ENCODE data around the gene SATB2. TPM values are rescaled to one million over a fixed set of nuclear protein-coding genes. Genes with fewer than 3 reads are reported as not detected.

SATB2 gene
- total RNA-seq, 4 donors from 2014 or later: 2.2 to 6.6 (median 5.0) TPM

GRCh38 chr2:199460846-199461710 lies 3.3 kb upstream of the SATB2 start:
- no peak overlapping the region for H3K27ac ChIP-seq (replicated peaks in 1 of 4)
- intact Hi-C loops (cut with DNase I): loop anchor here (10.0 kb wide), 1 partner anchor 1676 kb away; the partner anchor contains the start of gene BOLL
- H3K36me3 ChIP-seq: no peaks in the 10 kb centered on the region
- peaks cover 11 to 84% (median 78%) of the 10 kb centered on the region in 4 donors for H3K27me3 ChIP-seq
- no peak for DNase-seq (ENCODE audit: extremely low spot score)
- no peaks in the 10 kb centered on the region for H3K9me3 ChIP-seq
- 20% methylated on average over 13 of the region's 13 CpGs for WGBS
- peaks cover 50 to 70% (median 62%) of the 10 kb centered on the region in 4 donors for H3K4me1 ChIP-seq
- H3K4me3 ChIP-seq: no peak overlapping the region
- no peak for TF ChIP-seq POLR2A (IDR thresholded peaks at IDR 0.05; ENCODE audit: low read depth)
- no peak for TF ChIP-seq EP300 (IDR thresholded peaks at IDR 0.05)
- TF ChIP-seq POLR2AphosphoS5 (IDR thresholded peaks at IDR 0.05): no peak

GRCh38 chr2:199460101-199460671 lies 2.4 kb upstream of the SATB2 start:
- TF ChIP-seq EP300 (IDR thresholded peaks at IDR 0.05): no peak
- peak overlapping the region; percentile 74 to 87 (median 83) for H3K4me3 ChIP-seq
- DNase-seq (ENCODE audit: extremely low spot score): no peak

GRCh38 chr2:199459286-199460100 lies 1.8 kb upstream of the SATB2 start:
- Histone ChIP-seq H3K36me3 (no peaks in the 10 kb centered on the region), H3K4me3 (peak overlapping the region; percentile 74 to 87 (median 83)), H3K4me1 (peaks cover 56 to 73% (median 65%) of the 10 kb centered on the region in 4 donors), H3K9me3 (no peaks in the 10 kb centered on the region), H3K27me3 (peaks cover 8 to 84% (median 76%) of the 10 kb centered on the region in 4 donors), H3K27ac (replicated peaks in 1 of 4) (peak overlapping the region; percentile 79 to 84 (median 82))
- intact Hi-C loops (cut with DNase I): loop anchor here (10.0 kb wide), 1 partner anchor 1675 kb away; the partner anchor contains the start of gene BOLL
- DNase-seq (ENCODE audit: extremely low spot score): peak; percentile 94
- no peak for TF ChIP-seq EP300 (IDR thresholded peaks at IDR 0.05)
- TF ChIP-seq POLR2AphosphoS5 (IDR thresholded peaks at IDR 0.05): peak; percentile 82 to 94
- 0% methylated on average over 16 of the region's 70 CpGs for WGBS

More at GRCh38 chr2:199460101-199460671, 2.4 kb upstream of the SATB2 start:
- Histone ChIP-seq H3K36me3 (no peaks in the 10 kb centered on the region), H3K27ac (replicated peaks in 1 of 4) (peak overlapping the region in 3 of 4 donors; percentile 79 to 83 (median 82)), H3K27me3 (peaks cover 11 to 84% (median 77%) of the 10 kb centered on the region in 4 donors), H3K9me3 (no peaks in the 10 kb centered on the region), H3K4me1 (peaks cover 58 to 79% (median 70%) of the 10 kb centered on the region in 4 donors)
- intact Hi-C loops (cut with DNase I): loop anchor here (10.0 kb wide), 1 partner anchor 1675 kb away; the partner anchor contains the start of gene BOLL
- WGBS: 6% methylated on average over 14 of the region's 14 CpGs

- Histone ChIP-seq H3K4me3 (peak overlapping the region; percentile 74 to 87 (median 83)), H3K27me3 (peaks cover 3 to 84% (median 74%) of the 10 kb centered on the region in 4 donors), H3K27ac (replicated peaks in 1 of 4) (peak overlapping the region; percentile 79 to 84 (median 82)), H3K36me3 (no peaks in the 10 kb centered on the region), H3K4me1 (peaks cover 51 to 67% (median 59%) of the 10 kb centered on the region in 4 donors), H3K9me3 (no peaks in the 10 kb centered on the region)
- intact Hi-C loops (cut with DNase I): no loop called here
- WGBS: under 1% methylated on average over 18 of the region's 56 CpGs
- peak; percentile 82 for DNase-seq (ENCODE audit: extremely low spot score)
- TF ChIP-seq POLR2AphosphoS5 (IDR thresholded peaks at IDR 0.05) (no peak), CTCF (IDR thresholded peaks at IDR 0.05) (no peak), EP300 (IDR thresholded peaks at IDR 0.05) (no peak), POLR2A (IDR thresholded peaks at IDR 0.05; ENCODE audit: low read depth) (no peak)
These were observed 1.1 kb upstream of the SATB2 start for GRCh38 chr2:199458806-199459285.

- WGBS: under 1% methylated on average over 43 of the region's 75 CpGs
- Histone ChIP-seq H3K27ac (replicated peaks in 1 of 4) (peak overlapping the region; percentile 79 to 84 (median 82)), H3K36me3 (no peaks in the 10 kb centered on the region), H3K9me3 (no peaks in the 10 kb centered on the region), H3K4me1 (peaks cover 44 to 61% (median 52%) of the 10 kb centered on the region in 4 donors), H3K4me3 (peak overlapping the region; percentile 74 to 87 (median 83)), H3K27me3 (peaks cover 3 to 83% (median 70%) of the 10 kb centered on the region in 4 donors)
- DNase-seq (ENCODE audit: extremely low spot score): peak; percentile 80
- intact Hi-C loops (cut with DNase I): no loop called here
- TF ChIP-seq POLR2AphosphoS5 (IDR thresholded peaks at IDR 0.05): no peak
- TF ChIP-seq POLR2A (IDR thresholded peaks at IDR 0.05; ENCODE audit: low read depth): no peak
- no peak for TF ChIP-seq EP300 (IDR thresholded peaks at IDR 0.05)
- TF ChIP-seq CTCF (IDR thresholded peaks at IDR 0.05): no peak
These were observed 468 bp upstream of the SATB2 start for GRCh38 chr2:199458009-199458805.

All from esophagus muscularis mucosa (tissue), 4 donors.